Activated gamma-delta T cell treated with anti-CD3 and anti-CD28 coated beads, Interleukin-2, amount 50 U/mL, for 16 hours (primary cell): Measurements from ENCODE around the gene CD180.

Source experiments
- DNase-seq: peaks from one replicate; pipeline ENCODE4 v3.0.0-alpha.2; 2020; ENCODE audit warnings: low read depth

Gene CD180

DNA sequence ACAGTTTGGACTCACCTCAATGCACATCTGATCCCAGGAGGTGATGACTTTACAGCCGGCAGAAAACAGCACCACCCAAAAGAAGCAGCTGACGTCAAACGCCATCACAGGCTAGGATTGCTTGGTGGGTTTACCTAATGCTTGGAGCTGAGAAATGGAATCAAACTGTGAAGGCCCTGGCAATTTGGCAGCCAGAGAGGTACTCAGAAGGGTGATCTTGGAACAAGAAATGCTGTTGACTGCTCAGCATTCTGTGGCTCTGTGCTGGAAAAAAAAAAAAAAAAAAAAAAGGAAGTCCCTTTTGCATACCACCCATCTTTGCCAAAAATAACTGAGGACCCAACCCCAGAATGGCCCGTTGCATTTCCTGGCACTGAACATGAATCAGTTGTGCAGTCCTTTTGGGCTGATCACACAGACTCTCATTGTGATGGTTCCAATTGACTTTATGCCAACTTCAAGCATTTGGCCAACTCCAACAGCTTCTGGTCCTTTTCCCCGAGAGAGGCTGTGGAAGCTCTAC lies at the start of gene CD180:
Gene CD180, minus strand, starts transcription at position 263 of the 523 bp plus-strand sequence. Its CDS starts 158 bp downstream, at position 105.
- no peak for DNase-seq

DNA sequence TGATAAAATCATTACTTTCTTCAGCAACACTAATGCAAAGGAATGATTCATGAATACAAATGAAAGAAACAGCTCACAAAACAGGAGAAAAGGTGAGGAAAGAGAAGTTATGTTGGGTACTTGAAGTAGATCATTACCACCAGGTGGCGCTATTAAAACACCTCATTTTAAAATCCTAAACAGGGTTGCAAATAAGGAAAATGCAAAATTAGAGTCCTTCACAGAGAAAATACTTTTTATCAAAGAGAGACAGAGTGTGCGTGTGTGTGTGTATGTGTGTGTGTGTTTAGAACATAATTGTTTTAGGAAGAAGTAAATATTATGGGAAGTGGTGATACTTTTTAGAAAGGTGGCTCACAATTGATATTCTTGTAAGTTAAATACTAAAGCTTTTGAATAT lies 49.5 kb upstream of the CD180 start:
- no peak for DNase-seq

DNA sequence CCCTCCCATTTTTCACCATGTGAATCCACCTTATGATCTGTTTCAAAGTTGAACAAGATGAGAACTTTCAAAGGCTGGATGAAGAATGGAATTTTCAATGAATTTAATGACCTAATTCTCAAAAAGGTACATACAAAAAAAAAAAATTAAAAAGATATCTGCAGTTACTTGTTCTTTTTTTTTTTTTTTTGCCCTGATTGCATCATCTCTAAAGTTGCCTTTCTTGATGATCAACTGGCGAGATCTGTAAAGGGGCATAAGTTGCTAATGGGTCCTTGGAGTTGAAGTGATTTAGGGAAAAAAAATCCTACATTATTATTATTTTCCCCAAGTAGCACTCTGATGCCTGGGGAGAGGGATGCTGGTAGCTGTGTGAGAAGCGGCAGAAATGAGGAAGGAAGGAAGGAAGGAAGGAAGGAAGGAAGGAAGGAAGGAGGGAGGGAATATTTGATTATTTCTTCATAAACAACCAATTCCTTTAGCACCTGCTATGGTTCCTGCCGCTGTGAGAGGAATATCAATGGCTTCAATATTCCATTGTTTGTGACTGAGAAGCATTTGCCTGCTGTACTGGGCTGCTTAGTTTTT lies 48.8 kb upstream of the CD180 start:
- no peak for DNase-seq

DNA sequence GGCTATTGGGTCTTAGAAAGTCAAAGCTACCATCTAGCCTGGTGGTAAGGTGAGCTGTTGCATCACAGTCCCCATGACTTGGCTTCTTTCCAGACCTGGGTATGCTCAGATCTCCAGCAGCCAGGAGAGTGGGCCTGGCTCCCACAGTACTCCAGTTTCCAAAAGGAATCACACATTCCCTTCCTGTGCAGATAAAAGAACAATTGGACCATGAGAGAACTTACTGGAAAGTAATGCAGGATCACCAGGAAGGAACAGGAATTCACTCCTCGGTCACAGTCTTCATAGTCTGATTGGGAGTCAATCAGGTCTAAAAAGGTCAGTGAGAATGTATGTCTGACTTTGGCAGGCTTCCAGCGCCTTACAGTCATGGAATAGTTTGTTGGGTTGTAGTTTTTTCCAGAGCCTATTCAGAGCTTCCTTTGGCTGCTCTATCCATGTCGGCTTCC lies 47.8 kb upstream of the CD180 start:
- DNase-seq: no peak

DNA sequence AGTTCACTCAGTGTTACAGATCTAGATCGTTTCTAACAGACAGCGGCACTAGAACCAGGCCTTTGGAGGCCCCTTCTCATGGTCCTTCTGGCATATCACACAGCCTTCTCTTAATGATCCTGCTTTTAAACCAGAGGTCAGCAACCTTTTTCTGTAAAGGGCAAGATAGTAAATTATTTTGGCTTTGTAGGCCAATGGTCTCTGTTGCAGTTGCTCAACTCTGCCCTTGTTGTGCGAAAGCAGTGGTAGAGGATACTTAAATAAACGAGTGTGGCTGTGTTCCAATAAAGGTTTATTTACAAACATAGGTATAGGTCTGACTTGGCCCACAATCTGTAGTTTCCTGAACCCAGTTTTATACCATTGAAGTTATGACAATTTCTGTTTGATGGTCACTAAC lies 47.3 kb upstream of the CD180 start:
- no peak for DNase-seq

DNA sequence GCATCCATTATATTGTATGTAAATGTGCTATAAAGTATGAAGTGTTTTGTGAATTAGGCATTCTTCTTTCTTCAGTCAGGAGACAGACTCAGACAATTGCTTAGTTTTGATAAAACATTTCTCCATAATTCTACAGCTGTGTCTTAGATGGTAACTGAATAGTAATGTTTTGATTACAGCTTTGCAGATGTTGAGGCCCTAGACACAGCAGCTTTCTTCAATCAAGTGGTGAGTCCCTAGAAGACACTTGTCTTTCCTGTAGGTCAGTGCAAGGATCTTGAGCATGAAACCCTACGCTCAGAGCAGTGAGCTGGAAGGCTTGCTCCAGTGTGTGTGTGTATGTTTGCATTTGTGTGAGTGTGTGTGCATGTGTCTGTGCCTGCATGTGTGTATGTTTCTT lies 46.8 kb upstream of the CD180 start:
- DNase-seq: no peak

DNA sequence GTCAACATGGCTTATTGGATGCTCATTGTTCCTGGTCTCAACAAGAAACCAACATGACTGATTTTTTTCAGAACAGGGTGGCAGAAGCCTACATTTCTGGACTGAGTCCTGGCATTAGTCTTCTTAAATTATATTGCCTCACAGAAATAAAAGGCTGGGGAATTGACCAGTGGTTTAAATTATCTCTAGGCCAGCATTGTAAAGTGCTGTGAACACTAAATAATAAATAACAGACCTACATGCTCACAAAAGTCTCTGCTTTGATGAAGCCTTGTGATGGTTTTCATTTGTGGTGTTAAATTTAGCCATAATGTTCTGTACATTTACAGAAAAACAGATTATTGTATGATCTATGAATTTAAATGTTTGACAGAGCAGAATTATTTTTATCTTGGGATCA lies 44.7 kb upstream of the CD180 start:
- DNase-seq: no peak

DNA sequence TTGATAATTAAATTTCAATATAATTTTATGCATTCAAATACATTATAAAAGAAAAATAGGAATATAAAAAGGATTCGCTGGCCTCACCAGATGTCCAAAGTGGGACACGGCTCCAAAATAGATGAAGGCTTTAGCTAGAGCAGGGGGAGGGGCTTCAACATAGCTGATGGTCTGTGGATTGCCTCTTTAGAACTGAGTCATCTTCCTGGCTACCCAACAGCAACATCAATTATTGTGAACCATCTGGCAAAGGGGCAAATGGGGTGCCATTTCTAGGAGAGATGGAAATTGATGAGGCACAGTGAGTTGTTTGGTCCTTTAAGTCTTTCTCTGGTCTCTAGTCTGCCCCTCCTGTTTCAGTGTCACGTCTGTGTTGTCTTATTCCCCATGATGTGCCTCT lies 44.2 kb upstream of the CD180 start:
- DNase-seq: no peak

DNA sequence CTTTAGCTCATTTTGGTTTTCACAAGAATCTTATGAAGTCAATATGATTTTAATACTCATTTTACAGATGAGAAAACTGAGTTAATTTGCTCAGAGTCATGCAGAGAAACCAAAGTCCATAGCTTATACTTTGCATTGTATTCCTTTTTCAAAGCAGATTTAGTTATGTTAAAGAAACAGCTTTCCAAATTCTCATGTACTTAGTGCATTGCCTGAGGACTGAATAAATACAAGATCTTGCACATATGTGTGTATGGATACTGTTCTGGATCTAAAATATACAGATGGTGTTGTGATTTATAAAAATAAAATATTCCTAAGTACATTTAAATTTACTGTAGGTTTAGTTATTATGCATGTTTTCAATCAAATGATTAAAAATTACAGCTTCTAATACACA lies 43.5 kb upstream of the CD180 start:
- DNase-seq: no peak

DNA sequence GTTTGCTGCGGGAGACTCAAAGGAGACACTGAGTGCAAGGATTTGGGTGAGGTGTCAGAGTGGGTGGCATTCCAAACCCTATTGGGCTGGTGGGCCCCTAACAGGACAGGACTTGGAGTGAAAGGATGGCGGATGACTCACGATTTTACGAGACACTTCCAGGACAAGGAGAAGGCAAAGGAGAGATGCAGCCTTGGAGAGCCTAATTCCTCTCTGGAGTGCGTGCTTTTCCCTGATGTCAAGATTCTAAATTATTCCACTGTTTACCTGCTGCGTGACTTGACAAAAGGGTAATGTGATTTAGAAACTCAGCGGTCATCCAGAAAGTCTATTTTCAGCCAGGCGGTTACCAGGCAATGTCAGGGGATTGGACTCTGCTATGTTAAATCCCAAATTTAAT lies 41.6 kb upstream of the CD180 start:
- no peak for DNase-seq

DNA sequence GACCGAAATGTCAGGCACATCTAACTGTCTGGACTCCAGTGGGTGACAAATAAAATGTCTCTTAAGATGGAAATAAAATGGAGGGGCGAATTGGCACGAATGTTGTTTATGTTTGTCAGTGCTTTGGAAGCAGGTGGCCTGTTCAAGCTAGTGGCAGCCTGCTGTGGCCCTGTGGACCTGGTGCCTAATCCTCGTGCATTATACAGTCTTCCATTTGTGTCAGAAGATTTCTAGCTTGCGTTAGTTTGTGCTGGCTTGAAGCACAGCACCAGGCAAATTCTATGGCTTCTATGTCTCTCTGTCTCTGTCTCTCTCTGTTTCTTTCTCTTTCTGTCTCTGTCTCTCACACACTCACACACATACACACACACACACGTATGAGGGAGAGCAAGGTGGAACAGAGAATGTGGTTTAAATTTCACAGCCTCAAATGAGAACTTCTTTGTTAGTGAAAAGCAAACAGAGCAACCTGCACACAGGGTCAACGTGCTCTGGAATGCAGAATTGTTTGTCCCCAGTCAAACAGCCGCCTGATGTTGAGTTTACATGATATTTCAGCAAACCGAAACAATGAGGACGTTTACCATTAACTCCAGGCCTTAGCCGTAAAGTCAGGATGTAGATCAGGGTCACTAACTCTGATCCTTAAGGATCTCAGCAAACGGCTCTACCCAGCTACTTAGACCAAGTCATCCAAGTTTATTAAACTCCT lies 39.0 kb upstream of the CD180 start:
- DNase-seq: no peak

DNA sequence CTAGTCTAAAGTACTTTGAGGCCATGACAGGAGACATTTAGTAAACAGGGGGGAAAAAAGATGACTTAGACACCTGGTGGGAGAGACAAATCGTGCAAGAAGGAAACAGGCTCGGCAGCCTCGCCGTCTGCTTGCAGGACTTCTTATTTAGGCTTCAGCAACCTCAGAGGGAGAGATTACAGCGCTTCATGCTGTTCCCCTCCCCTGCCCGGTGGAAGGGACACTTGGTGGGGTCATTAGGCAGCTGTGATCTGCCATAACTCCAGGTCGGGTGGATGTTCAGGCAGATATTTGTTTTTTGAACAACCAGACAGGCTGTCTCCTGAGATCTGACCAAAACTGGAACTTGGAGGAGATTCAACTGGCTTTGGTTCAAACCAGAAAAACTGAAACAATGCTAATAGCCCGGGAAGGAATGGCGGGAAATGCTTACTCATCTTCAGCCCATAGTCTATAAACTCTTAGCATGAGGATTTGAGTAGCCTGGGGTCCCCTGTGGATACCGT lies 38.1 kb upstream of the CD180 start:
- DNase-seq: no peak

DNA sequence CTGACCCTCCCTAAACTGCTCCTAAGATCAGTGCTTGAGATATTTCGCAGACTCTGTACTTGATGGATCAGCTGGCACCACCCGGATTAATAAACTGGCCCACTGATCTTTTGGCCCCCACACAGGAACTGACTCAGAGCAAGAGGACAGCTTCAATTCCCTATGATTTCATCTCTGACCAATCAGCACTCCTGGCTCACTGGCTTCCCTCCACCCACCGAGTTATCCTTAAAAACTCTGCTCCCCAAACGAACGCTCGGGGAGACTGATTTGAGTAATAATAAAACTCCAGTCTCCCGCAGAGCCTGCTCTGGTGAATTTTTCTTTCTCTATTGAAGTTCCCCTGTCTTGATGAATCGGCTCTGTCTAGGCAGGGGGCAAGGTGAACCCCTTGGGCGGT lies 36.5 kb upstream of the CD180 start:
- no peak for DNase-seq

DNA sequence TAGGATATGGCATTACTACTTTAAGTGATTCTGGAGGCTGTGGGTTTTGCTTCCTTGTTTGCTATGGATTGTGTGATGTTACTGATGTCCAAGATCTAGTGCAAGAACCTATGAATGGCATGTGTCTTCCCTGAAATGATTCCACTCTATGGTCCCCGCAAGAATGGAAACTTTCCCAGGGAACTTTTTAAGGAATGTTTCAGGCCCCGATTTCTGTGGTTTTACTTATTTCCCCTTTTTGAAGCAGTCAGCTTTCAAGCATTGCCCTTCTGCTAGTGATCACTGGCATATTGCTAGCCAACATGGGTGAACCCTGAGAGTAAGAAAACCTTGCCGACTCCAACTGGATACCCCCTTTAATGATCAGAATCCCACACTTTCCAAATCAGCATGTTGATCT lies 26.6 kb upstream of the CD180 start:
- DNase-seq: no peak

DNA sequence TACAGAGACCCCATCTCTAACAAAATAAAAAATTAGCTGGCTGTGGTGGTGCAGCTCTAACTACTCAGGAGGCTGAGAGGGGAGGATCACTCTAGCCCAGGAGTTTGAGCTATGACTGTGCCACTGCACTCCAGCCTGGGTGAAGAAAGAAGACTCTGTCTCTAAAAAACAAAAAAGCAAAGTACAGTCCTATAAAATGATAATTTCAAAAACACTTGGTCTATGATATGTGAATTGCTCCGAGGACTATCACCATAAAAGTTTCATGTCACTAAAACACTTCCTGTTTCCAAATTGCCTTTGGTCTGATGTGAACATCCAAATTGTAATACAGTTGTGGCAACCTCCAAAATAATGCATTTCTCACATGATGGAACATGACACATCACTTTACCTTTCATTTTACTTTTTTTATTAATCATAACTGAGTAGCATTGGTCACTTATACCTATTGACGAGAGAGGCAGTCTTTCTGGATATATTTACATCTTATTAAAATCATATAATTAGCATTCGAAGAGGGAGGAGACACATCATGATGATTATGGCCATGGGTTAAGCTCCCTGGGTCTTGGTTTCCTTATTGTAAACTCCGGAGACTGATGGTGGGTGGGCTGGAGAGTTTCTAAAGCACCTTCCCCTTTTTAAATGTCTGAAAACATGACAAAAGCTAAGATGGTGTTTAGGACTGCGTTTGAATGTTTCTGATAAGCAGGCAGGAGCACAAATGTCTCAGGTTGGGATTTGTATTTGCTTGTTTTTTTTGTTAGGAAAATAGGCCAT lies 25.8 kb upstream of the CD180 start:
- DNase-seq: no peak

DNA sequence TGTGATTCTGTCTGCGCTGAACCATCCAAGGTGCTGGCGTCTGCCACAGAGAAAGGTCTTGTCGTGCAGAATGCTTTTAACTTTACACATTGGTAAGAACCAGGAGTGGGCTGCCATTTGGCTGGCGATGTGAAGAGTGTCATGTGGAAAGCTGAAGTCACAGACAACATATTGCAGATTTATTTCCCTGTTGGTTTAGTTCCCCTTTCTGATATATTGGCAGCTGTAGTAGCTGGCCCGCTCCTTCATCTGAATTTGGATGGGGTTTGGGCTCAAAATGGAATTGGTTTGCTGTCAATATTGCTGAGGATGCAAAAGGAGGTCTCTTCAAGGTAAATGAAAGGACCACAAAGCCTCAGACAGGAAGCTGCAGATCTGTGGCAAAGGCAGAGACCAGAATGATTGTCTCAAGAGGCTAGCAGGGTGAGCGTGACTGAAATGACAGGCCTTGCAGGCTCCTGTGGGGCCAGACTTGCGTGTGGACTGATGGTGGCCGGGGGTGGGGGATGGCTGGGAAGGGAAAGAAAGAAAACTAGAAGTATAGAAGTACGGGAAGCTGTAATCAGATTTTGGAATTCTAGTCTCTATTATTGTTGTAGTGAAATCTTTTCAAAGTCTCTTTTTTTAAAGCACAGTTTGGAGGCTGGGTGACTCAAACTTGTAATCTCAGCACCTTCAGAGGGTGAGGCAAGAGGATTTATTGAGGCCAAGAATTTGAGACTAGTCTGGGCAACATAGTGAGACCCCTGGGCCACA lies 25.1 kb upstream of the CD180 start:
- no peak for DNase-seq

DNA sequence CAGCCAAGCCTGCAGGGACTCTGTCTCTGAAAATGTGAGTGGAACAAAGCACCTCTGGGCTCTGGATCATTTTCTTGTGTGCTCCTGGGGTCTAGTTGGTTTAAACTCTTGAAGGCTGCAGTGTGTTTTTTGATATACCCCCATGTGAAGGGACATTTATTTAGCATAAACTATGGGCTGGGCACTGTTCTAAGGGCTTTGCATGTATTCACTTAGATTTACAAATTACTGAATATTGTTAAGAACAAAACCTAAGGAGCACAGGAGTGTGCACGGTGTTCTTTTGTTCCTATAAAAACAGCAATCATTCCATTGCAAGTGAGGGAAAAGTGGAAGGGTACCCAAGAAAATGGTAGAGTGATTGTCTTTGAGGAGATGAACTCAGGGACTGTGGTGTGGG lies 20.0 kb upstream of the CD180 start:
- DNase-seq: no peak

DNA sequence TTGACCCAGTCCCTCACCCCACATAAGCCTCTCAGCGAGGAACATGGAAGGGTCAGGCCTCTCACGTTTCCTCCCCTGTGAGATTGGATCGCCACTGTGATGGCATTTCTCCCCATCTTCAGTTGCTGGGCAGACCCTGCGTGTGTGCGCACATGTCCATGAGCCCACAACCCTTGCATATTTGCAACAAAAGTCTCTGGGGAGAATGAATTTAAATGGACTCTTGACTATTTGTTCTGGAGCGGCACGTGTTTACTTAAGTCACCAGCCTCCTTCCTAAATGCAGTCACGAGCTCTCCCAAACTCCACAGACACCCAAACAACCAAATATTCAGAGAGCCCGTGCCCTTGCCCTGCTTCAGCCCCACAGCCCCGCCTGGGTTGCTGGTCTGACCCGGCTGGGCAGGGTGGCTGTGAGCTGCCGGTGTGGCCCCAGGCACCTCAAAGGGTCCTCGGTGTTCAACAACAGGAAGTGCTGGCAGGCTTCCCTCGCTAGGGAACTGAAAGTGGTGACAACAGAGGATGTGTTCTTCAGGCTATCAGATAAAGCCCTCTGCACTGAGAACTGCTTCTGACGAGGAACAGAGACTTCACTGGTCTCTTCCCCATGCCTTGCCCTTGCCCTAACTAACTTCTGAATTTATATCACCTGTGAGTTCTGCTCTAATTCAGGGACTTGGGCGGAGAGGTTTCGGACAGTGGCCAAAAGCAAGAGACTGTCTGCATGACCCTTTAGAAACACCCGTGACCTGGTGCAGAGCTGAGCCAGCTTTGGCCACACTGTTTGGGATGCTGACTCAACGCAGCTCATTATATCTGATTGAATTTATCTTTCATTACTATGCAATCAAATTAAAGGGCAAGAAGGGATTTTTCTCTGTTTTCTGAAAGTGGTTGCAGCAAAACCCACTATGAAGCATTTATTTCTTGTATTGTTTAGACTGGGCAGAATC lies 19.2 kb upstream of the CD180 start:
- peak; percentile 37 for DNase-seq

DNA sequence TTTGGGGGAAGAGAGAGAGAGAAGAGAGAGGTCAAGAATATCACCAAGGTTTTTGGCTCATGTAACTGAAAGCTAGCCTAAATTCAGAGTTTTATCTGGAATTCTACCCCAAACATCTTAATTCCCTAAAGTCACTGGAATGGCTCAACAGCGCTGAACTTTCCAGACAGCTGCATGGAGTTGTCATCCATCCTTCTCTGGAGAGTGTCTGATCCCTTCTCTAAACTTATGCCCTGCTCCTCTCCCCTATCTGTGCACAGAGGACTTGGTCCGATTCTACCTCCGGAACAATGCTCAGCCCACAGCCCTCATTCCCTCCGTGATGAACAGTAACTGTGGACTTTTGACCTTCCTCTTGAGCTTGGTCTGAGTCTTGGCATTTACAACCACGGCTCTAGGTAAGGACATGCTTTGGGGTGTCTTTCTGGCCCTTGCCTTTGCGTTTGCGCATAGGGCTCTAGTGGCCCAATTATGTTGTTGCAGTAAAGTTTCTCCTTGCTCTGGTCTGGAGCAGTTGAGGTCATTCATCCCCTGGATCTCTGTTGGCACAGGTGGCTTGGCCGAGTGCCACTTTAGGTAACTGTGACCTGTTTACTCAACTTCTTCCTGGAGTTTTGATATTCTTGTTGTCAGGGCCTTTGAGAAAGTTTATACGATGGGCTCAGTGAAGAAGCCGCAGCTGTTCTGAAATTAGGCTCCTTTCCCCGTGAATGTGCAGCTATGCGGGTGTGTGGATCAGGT lies 18.3 kb upstream of the CD180 start:
- no peak for DNase-seq

DNA sequence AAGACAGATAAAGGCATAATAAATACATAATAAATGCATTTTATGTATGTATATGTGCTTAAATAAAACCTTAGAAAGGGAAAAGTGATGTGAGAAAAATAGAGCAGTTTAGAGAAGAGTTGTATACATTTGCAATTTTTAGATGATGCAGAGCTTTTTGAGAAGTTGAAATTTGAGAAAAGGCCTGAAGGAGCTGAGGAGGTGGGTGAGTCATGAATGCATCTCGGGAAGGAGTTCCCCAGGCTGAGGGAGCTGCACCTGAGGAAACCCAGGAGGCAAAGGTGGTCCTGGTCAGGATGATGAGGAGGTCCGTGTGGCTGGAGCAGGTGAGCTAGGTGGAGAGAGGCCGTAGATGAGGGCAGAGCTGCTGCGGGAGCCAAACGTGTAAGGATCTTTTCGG lies 17.4 kb upstream of the CD180 start:
- no peak for DNase-seq
